GM10847 (cell line): ENCODE results near the gene DIPK2A.

Experiments used
- POLR2A ChIP-seq: IDR thresholded peaks from 2 replicates; pipeline ENCODE4 v1.6.1; 2011; ENCODE audit not compliant: insufficient read length; ENCODE audit errors: extremely low read depth

DIPK2A gene

DNA sequence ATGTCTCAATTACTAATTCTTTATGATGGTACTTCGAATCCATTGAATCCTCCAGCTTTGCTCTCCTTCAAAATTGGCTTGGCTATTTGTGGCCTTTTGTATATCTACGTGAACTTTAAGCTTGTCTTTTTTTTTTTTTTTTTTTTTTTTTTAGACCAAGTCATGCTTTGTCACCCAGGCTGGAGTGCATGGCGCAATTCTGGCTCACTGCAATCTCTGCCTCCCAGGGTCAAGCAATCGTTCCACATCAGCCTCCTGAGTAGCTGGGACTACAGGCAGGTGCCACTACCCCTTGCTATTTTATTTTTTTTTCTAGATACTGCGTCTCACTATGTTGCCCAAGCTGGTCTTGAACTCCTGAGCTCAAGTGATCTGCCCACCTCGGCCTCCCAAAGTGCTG, 7.7 kb upstream of the DIPK2A start:
- TF ChIP-seq POLR2A: no peak

DNA sequence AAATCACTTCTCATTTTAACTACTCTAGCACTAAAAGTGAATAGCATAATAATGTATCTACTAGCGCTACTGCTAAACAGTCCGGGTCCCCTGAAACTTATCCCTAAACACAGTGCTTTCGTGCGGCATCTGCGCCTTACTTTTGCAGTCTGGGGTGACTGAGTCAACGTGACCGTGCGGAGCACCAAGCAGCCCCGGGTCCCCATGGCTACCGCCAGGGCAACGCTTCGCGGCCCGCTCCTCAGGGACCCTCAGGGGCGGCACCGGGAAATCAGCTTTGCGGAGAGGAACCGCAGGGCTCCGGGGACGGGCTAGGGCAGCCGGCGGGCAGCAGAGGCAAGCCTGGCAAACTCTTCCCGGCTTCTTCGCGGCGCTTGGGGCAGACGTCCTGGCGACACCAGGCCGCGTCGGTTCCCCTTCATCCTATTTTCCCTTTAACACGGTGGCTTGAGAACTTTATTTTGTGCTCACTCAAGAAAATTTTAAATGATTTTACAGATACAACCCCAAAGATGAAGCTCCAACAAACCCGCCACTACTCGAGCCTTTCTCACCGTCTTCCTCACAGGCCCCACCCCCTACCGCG, 757 bp upstream of the DIPK2A start:
- TF ChIP-seq POLR2A: no peak

DNA sequence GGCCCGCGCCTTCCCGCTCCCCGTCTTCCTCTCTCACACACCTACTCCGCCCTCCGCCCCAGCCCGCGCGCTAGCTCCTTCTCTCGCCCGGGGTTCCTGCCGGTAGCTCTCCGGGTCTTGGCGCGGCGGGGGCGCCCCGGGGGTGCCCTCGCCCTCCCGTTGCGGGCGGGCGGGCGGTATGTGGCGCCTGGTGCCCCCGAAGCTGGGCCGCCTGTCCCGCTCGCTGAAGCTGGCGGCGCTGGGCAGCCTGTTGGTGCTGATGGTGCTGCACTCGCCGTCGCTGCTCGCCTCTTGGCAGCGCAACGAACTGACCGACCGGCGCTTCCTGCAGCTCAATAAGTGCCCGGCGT, 507 bp downstream of the DIPK2A start:
- TF ChIP-seq POLR2A: peak; percentile 4

- peak; percentile 28 for TF ChIP-seq POLR2A
Measured at GRCh38 chr3:143972505-143973258, 1.1 kb downstream of the DIPK2A start.

- TF ChIP-seq POLR2A: peak; percentile 21
Measured at GRCh38 chr3:143973259-143974021, 1.8 kb downstream of the DIPK2A start.

DNA sequence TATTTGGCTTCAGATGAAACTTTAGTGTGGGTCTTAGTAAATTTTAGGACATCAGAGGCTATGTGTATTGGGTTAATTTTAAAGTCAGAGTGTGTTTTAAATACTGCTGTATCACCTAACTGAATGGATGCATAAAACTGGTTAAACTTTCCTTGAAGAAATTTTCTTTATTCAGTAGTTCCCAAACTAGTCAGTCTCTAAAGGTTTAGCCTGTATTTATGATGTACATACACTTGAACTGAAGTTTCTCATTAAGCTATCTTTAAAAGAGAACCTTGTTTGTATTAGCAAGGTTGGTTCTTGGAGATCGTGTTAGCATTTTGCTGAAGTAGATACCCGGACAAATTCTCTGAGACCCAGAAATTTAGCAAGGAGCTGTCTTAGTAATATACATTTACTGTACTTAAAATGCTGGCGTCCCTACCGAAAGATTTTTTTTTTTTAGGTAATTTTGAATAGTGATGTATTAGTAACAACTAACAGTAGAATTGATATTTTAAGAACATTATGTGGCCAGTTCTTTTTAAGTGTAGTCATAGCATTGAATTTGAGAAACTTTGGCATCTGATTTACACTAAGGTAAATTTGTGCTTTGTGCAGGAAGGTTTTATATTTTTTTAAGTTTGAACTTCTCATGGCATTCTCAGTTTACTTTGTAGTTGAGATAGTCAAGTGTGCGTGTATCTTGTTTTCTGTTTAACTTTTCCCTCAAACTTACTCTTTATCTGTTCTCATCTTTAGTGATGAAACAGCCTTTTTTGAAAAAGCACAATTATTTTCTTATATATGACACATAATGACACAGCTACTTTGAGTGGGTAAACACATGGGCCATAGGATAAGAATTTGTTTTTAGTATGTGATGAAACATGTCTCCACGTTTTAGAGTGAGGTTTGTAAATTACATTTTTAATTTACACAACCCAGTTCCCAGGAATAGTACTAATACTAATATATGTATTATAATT, 2.9 kb downstream of the DIPK2A start:
- TF ChIP-seq POLR2A: no peak

DNA sequence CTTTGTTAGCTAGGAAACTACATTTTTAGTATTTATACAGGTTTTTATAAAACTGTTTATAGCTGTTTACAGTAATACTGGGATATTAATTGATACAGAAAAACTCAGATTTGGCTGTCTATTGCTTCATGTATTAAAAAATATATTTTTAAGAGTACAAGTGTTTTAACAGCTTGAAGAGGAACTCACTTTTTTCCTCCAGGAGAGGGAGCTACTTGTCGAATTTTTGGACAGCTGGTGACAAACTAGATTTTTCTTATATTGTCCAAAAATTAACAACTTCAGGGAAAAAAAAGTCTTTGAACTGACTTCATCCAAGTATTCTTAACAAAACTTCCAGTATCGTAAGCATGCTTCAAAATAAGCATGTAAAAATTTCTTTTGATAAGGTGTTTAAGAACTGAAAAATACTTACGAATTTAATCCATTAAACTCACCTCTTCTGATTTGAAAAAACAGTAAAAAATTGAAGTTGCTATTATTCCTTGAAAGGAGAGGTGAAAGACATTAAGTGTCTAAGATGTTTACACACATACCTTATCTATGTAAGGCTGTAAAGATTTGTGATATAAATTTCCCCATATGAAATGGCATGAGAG, 4.0 kb downstream of the DIPK2A start:
- no peak for TF ChIP-seq POLR2A

DNA sequence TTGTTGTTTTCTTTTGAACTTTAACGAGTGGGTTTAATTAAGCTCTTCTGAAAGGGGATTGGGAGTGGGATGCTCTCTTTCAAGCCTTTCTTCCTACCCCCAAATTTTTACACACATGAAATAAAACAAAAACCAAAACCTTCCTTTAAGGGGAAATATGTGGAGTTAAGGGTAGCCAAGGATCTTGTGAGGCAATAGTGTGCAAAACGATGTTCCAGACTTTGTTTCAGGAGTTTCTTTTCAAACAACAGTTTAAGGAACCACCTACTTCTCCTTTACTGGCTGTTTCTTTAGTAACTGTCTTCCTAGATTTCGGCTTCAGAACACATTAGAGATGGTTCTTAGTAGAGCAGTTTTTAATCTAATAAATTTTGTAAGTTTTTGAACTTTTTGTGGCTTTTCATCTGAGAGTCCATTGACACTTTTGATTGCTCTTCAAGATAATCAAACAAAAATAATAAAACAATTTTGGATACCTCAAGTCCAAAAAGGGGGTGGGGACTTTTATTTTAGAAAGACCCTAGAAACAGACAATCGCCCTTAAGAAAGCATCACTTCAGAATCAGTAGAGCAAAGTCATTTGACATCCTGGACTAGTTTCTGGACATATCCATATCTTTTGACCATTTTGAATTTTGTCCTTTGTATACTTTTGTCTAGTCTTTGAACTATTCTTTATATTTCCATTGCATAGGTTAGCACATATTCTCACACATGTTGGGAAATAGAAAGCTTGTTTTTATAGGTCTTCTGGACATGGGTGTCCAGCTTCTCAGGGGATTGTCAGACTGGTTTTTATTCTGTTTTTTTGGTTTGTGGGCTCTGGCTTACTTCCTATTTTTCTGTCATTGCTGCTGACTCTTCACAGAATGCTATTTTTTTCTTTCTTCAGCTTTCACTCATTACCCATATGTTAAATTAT, 6.0 kb downstream of the DIPK2A start:
- TF ChIP-seq POLR2A: no peak

- no peak for TF ChIP-seq POLR2A
Measured at GRCh38 chr3:143978263-143978631, 6.6 kb downstream of the DIPK2A start.

DNA sequence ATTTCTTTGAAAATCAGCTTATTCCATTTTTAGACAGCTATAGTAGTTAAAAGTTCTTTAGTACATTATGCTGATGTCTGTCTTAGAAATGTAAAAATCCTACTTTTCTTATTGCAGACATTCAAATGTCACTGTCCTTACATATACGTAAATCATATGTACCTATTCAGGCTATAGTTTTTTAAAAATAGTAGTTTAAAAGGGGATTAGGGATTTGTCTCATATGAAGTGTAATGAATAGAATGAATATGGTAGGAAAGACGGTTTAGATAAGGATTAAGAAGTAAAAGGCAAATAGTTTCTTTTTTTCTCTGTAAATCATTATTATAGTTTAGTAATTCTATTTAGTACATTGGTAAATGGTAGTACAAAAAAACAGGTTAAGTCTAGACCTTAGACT, 7.4 kb downstream of the DIPK2A start:
- TF ChIP-seq POLR2A: no peak

DNA sequence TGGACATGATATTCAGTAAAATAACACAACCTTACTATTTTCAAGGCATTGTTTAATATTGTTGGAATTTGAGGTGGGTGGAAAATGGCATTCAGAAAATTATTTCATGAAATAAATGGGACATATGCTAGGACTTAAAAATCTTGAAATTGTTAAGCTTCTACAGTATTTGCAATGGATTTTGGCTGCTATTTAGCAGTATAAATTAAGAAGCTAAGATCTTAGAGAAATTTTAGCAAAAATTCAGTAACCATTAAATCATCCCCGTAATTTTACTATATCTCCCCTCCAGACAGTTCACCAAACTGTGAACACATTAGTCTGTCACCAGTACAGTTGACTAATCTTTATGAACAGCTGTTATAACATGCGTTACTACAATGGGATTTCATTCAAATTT, 8.2 kb downstream of the DIPK2A start:
- TF ChIP-seq POLR2A: no peak

DNA sequence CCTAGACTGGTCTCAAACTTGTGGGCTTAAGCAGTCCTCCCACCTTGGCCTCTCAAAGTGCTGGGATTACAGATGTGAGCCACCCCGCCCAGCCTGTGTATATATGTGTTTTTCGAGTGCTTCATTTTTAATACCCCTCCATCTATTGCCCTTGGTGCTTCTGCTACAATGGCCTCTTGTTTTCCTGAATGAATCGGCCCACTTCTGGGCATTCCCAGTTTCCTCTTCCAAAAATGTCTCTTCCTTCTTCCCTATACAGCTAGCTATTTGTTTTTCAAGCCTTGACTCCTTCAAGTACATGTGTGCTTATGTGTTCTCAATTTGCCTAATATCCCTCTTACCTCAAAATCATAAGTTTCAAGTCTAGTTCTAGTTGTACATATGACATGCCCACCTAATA, 16.7 kb downstream of the DIPK2A start:
- no peak for TF ChIP-seq POLR2A

DNA sequence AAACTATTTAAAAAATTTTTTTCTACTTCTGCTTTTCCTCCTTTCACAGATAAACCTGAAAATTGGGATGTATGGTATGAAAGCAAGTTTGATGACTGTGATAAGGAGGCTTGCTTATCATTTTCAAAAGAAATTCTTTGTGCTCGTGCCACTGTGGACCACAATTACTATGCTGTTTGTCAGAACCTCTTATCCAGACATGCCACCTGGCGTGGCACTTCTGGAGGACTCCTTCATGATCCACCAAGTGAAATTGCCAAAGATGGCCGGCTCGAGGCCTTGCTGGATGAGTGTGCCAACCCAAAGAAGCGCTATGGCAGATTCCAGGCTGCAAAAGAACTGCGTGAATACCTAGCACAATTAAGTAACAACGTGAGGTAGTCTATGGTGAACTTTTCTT, 17.8 kb downstream of the DIPK2A start:
- TF ChIP-seq POLR2A: no peak

DNA sequence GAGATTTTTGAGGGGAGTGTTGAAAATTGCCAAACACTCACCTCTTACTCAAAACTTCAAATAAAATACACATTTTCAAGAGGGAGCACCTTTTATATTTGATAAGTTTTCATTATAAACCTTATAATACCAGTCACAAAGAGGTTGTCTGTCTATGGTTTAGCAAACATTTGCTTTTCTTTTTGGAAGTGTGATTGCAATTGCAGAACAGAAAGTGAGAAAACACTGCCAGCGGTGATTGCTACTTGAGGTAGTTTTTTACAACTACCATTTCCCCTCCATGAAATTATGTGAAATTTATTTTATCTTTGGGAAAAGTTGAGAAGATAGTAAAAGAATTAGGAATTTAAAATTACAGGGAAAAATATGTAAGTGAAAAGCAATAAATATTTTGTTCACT, 20.1 kb downstream of the DIPK2A start:
- no peak for TF ChIP-seq POLR2A
